Measurements from ENCODE around the gene GPAT3. TPM values are rescaled to one million over a fixed set of nuclear protein-coding genes. Genes with fewer than 3 reads are reported as not detected.
A peak's percentile ranks its signal among the peaks of the same experiment; 100 is the strongest.

Gene GPAT3
- total and polyA plus RNA-seq, 11 donors, result 21.3 to 64.5 (median 38.8) TPM

DNA sequence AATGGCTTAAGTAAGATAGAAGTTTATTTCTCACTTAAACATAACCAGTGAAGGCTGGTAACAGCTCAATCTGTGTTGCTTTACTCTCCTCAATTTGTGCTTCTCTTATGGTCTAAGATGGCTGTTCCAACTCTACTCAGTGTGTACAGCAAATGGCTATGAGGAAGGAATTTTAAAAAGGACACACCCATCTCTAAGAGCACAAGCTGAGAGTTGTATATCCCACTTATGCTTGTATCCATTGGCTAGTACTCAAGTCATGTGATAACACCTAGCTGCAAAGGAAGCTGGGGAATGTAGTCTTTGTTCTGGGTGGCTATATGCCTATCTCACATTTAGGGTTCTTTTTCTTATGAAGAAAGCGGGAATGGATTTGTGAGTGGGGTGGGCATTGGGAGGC is 63.3 kb downstream of the GPAT3 start:
- no peak overlapping the region for H3K4me3 ChIP-seq
- H3K27ac ChIP-seq, result no peak overlapping the region
- no peak for DNase-seq
- no peak for TF ChIP-seq POLR2A (IDR thresholded peaks at IDR 0.05)
- TF ChIP-seq, protein P1, sequence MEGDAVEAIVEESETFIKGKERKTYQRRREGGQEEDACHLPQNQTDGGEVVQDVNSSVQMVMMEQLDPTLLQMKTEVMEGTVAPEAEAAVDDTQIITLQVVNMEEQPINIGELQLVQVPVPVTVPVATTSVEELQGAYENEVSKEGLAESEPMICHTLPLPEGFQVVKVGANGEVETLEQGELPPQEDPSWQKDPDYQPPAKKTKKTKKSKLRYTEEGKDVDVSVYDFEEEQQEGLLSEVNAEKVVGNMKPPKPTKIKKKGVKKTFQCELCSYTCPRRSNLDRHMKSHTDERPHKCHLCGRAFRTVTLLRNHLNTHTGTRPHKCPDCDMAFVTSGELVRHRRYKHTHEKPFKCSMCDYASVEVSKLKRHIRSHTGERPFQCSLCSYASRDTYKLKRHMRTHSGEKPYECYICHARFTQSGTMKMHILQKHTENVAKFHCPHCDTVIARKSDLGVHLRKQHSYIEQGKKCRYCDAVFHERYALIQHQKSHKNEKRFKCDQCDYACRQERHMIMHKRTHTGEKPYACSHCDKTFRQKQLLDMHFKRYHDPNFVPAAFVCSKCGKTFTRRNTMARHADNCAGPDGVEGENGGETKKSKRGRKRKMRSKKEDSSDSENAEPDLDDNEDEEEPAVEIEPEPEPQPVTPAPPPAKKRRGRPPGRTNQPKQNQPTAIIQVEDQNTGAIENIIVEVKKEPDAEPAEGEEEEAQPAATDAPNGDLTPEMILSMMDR (IDR thresholded peaks at IDR 0.05), result no peak
- H3K36me3 ChIP-seq, result peaks cover 0 to 77% (median 18%) of the 10 kb centered on the region in 9 donors
- peaks cover 0 to 6% (median 0%) of the 10 kb centered on the region in 12 donors for H3K4me1 ChIP-seq
- 0 to 100% (median 83%) methylated on average over 1 of the region's 1 CpG for WGBS, 4 donors
- peaks cover 0 to 4% (median 0%) of the 10 kb centered on the region in 12 donors for H3K9me3 ChIP-seq
- peak in 1 of 4 donors; percentile 59 for ATAC-seq
- intact Hi-C loops (cut with DNase I), result no loop called here
- H3K27me3 ChIP-seq, result no peaks in the 10 kb centered on the region

- no peak overlapping the region for H3K4me3 ChIP-seq
- WGBS, 4 donors, result 88 to 92% (median 89%) methylated on average over 3 of the region's 3 CpGs
- no peak for DNase-seq
- H3K27ac ChIP-seq, result peak overlapping the region in 6 of 12 donors; percentile 7 to 50 (median 28)
- no peaks in the 10 kb centered on the region for H3K27me3 ChIP-seq
- TF ChIP-seq, protein P1 (IDR thresholded peaks at IDR 0.05), result no peak
- no peak for TF ChIP-seq POLR2A (IDR thresholded peaks at IDR 0.05)
- H3K9me3 ChIP-seq, result peaks cover 0 to 4% (median 0%) of the 10 kb centered on the region in 12 donors
- intact Hi-C loops (cut with DNase I), result no loop called here
- H3K4me1 ChIP-seq, result peaks cover 0 to 21% (median 5%) of the 10 kb centered on the region in 12 donors
- peaks cover 0 to 50% (median 7%) of the 10 kb centered on the region in 9 donors for H3K36me3 ChIP-seq
- no peak for ATAC-seq
Observed at GRCh38 chr4:83603129-83603528, 67.2 kb downstream of the GPAT3 start.

DNA sequence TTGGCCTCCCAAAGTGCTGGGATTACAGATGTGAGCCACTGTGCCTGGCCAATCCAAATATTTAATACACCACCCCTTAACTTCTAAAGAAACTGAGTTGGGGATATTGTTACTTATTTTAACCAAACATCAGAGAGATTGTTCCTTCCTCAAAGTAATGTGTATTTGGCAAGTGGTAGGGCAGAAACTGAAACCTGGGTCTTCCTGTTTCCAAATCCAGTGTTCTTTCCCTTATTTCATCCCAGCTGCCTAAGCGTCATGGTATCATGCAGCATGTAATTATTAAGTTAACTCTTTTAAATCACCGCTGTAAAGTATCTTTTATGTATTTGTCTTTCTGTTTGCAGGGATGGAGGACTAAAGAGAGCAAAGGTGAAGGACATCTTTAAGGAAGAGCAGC is 68.4 kb downstream of the GPAT3 start:
- DNase-seq (no peak), ATAC-seq (no peak)
- no peaks in the 10 kb centered on the region for H3K27me3 ChIP-seq
- H3K9me3 ChIP-seq, result peaks cover 0 to 2% (median 0%) of the 10 kb centered on the region in 12 donors
- peak overlapping the region in 3 of 12 donors; percentile 28 to 46 (median 30) for H3K27ac ChIP-seq
- H3K36me3 ChIP-seq, result peaks cover 0 to 38% (median 6%) of the 10 kb centered on the region in 9 donors
- intact Hi-C loops (cut with DNase I), result no loop called here
- peaks cover 0 to 21% (median 5%) of the 10 kb centered on the region in 12 donors for H3K4me1 ChIP-seq
- 82 to 90% (median 86%) methylated on average over 2 of the region's 2 CpGs for WGBS, 4 donors
- TF ChIP-seq, protein P1 (IDR thresholded peaks at IDR 0.05), result no peak
- TF ChIP-seq POLR2A (IDR thresholded peaks at IDR 0.05), result no peak
- no peak overlapping the region for H3K4me3 ChIP-seq

- Histone ChIP-seq H3K27ac (peak overlapping the region in 7 of 12 donors; percentile 14 to 63 (median 30)), H3K4me1 (peaks cover 0 to 23% (median 6%) of the 10 kb centered on the region in 12 donors), H3K36me3 (peaks cover 0 to 29% (median 6%) of the 10 kb centered on the region in 9 donors), H3K27me3 (no peaks in the 10 kb centered on the region), H3K4me3 (no peak overlapping the region), H3K9me3 (peaks cover 0 to 4% (median 0%) of the 10 kb centered on the region in 12 donors)
- no peak for TF ChIP-seq POLR2A (IDR thresholded peaks at IDR 0.05)
- TF ChIP-seq, protein P1 (IDR thresholded peaks at IDR 0.05), result no peak
- 67 to 91% (median 71%) methylated on average over 3 of the region's 3 CpGs for WGBS, 4 donors
- DNase-seq (no peak), ATAC-seq (no peak)
- intact Hi-C loops (cut with DNase I), result no loop called here
Observed at GRCh38 chr4:83605210-83605609, 69.3 kb downstream of the GPAT3 start.

Measured in heart left ventricle (tissue), 16 donors.